GM18519 (cell line): ENCODE results near the gene CREB5.

Source experiments
- ATAC-seq: cut with Tn5 transposase; IDR thresholded peaks from one replicate; pipeline ENCODE4 v1.9.1; 2021; ENCODE audit warnings: mild to moderate bottlenecking, moderate library complexity; ENCODE audit not compliant: unreplicated experiment, low FRiP score

CREB5 gene

DNA sequence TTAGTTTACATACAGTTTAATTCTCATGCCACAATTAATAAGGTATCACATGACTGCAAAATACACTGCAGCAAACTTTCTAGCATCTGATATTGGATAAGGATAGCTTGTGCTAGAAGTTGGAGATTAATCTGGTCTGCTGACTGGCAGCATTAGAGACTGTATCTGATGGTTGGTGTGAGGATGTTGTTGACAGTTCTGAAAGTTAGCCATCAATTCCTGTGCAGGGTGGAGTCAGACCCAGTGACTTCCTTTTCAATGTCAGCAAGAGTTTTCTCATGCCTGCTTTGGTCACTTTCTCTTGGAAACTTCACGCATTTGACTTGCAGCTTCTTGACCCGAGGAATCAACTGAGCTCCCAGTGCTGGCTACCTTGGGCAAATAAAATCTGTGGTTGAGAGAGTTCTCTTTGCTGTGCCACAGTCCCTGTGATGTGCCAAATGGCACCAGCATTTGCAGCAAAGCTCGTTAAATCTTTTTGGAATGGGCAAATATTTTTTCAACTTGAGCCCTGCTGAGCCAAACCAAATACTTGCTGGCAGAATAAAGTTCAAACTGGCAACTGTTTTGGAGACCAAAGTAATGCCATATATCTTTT is 312.8 kb downstream of the CREB5 start:
- ATAC-seq, result no peak

DNA sequence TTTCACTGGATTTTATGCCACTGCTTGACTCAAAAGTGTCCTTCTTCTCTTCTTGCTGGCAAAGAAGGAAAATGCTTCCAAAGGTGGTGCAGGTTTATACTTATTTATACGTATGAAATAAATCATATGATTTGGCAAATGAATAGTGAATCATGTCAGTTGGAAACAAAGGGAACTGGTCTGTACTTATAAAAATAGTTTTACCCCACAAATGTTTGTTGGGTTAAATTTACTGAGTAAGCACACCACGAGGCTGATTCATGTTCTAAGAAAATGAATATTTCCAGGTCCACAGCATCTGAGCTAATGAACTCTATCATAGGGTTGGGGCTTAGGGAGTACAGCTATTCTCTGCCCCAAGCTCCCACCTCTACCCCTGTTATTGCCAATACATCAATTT is 313.6 kb downstream of the CREB5 start:
- ATAC-seq, result no peak

DNA sequence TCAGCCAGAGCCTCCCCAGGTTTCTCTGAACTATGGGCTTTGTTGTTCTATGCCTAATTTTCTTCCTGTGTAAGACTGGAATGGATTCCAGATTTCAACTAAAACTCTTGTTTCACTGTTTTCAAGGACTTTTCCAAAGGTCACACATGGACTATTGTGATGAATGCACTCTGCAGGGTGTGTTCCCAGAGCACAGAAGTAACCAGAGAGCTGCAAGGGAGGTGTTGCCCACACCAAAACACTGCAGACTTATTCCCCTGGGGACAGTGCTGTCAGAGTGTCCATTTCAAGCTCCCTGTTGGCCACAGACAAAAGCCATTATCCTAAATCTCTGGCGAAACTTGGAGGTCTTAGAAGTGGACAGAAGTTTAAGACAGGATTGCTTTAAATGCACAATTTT is 314.2 kb downstream of the CREB5 start:
- ATAC-seq, result no peak

DNA sequence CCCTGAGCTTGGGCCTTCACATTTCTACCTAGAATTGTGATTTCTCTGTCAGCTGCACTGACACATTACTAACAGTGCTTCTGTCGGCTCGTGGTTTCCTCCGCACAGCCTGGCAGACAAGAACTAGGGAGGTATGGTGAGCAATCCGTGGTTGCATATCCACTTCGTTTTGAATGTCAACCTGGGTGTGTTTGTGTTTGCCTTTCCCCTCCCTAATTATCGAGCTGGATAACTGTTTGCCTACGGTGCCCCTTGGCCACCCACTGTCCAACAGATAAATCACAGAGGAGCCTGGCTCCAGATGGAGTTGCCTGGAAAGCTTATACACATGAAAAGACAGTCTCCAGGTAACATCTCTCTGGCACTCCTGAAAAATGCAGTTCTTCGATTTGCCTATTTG is 317.0 kb downstream of the CREB5 start:
- no peak for ATAC-seq

DNA sequence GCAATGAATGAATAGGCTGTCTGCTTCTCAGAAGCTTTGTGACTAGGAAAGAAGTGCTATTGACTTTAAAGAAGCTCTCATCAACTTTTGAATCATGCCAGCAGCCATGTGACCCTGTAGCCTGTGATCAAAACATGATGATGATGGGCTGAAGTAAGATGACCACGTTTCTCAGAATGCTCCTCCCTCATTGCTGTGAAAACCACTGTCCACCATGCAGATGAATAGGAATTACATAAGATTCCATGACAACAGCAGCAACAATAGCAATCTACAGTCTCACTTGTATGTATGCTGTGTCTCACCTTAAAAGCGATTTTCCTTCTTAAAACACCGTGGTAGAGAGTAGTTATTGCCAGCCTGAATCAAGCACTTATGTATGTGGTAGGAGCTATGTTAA is 317.4 kb downstream of the CREB5 start:
- no peak for ATAC-seq

DNA sequence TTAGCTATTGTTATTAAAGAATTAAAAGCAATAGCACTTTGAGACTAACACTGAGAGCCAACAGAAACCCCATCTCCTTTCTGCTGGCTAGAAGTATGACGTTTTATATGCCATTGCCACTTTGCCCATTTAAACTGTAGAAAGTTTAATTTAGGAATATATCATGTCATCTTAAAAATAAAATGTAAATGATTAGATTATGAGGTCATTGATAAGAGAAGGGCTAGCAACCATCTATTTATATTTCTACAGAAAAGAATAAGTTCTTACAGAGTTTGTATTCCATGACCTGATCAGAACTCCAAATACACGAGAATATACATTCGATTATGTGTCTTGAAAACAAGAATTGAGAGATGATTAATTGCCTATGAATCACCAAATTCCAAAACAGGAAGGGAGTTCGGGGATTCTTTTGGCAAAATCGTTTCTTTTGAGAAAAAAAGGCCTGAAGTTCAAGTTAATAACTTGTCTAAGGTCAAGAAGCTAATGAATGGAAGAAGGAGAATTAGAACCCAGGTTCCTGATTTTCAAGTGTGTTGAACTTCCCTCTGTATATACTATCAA is 318.9 kb downstream of the CREB5 start:
- ATAC-seq, result no peak

DNA sequence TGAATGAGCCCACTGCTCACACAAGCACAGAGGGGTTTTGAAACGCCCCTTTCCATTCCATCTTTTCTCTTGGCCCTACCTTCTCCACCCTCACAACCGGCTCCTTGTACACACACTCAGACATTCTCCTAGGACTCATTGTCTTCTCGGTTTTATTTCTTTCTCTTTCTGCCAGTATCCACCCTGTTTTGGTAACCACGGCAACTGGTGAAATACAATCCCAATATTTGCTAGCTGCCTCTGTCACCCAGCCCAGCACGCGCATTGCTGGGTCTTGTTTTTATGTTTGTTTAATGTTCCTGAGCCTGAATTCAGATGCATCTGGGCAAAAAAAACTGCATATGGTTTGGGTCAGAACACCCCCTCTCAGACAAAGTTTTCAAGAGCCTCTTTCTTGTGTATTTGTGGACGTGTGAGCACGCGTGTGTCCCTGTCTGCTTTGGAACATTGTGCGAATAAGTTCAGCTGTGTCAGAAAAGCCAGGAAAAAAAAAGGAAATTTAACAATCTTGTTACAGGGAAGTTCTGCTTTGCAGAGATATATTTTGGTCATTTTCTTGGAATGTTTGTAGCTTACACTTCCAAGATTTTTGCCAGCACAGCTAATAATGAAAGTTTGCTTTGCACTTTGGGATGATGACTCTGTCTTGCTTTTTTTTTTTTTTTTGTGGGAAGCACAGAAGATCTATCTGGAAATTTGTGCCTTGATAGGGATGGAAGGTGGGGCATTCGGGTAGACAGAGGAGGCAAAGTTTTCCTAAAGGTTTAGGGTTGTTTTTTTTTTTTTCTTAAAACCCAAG is 320.0 kb downstream of the CREB5 start:
- ATAC-seq, result no peak

DNA sequence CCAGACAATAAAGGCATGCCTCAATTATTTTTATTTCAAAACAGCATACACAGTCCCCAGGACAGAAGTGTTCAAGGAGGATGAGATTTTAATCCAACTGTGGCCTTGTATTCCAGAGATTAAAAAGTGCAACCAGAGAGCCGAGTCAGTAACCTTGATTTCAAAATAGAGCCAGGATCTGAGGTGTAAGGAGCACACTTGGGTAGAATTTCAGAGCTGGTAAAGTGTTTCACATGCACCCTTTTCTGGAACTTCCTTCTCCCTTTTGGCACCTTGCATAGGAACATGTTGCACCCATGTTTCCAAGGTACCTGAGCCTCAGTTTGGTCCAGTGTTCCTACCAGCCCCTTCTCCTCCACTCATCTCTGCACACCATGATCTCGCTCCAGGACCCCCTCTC is 320.7 kb downstream of the CREB5 start:
- no peak for ATAC-seq

DNA sequence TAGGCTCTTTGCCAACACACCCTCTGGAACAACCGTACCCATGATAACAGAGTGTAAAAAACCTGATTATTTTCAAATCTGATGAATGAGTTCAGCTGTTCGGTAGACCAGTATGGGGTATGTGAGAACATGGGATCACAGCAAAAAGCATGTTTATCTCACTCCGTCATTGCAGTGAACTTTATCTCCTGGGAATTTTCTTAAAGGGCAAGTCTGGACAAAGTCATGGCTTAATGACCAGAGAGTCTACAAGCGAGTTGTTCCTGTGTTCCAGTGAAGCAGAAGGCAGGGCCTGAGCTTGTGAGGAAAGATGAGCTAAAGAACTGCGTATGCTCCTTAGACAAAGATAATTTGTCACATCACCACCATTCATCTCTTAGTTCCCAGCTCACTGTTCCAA is 326.1 kb downstream of the CREB5 start:
- ATAC-seq, result no peak

DNA sequence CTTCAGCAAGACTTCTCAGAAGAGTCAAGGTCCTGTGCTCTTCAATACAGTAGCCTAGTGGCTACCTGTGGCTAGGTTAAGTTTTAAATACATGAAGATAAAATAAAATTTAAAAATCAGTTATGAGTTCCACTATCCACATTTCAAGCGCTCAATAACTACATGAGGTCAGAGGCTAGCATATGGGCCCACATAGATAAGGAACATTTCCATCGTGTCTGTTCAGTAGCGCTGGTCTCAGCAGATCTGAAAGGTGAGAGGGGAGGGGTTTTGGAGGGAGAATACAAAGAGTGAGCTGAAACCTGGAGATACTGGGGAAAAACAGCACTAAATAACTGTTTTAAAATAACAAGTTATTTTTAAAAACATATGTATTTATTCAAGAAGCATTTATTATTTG is 326.8 kb downstream of the CREB5 start:
- ATAC-seq, result no peak

DNA sequence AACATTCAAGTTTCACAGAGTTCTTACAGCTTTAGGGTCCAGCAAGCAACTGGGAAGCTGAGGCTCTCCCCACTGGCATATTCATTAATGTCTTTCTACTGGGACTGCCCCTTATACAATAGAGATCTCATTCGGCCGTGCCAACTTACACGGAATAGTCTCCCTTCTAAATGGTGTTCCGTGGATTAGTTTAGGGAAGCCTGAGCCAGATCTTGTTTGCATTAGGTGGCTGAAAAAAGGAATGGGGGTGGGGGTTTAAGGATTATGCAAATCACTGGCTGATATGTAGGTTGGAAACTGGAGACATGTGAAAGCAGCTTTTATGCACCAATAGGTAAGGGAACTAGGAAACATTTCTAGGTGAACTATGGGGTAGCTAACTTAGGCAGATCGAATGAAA is 327.5 kb downstream of the CREB5 start:
- ATAC-seq, result no peak

DNA sequence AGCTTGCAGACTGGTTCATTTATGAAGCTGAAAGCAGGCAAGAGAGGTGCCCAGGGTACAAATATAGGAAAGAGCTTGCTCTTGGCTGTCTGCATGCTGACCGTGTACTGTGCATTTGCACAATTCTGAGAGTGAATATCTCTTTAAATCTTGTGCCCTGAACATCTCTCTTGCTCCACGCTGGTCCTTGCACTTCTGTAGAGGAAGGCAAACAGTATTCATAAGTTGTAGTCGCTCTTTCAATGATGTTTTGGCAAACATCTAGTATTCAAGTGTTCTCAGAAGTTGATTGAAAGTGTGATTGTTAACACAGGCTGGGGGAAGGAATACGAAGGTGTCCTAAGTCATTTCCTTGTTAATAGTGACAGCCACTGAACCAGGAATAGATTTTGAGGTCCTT is 332.6 kb downstream of the CREB5 start:
- ATAC-seq, result no peak

DNA sequence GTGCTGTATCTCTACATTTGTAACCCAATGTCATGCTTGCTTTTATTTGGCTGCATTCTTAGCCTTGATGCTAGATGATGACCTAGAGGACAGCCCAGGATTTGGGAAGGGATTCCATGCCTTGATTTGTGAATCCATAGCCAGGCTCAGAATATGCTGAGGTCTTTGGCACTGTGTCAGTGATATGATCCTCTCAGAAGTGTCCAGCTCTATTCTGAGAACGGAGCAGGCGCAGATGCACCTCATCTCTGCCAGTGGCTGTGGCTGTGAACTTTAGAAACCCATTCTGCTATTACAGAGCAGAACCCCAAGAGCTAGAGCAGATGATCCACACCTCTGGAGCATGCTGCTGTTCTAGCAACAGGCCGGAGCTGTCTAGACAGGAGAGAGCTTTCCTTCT is 333.0 kb downstream of the CREB5 start:
- ATAC-seq, result no peak

DNA sequence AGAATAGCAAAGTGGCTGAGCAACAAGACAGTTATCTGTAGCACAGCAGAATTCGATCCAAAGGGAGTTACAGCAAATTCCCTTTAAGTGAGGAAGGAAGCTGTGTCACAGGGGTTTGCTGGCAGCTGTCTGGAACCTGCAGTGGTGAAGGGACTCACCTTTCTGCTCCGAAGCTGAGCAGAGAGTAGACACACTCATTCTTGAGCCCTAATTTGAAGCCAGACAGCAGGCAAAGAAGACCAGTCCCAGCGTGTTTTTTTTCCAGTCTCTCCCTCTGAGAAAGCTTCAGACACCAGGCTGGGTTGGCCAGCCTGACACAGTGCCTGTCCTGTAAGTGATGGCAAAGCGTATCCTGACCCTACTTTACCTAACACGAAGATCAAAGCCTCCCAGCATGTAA is 335.1 kb downstream of the CREB5 start:
- ATAC-seq, result no peak

DNA sequence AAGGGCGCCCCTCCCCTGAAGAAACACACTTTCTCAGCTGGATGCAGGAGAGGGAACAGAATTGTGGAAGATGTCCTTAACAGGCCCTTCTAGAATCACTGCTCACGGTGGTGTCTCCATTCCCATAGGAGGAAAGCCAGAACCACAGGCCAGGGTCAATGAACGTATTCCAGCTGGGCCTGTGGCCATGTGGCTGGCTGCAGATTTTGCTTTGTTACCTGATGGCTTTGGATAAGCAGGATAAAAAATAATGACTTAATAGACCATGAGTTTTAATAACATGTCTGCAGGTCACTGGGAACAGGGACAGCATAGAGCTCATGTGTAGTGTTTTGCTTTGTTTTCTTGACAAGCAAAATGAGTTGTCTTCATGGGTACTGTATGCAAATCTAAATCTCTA is 335.5 kb downstream of the CREB5 start:
- no peak for ATAC-seq

DNA sequence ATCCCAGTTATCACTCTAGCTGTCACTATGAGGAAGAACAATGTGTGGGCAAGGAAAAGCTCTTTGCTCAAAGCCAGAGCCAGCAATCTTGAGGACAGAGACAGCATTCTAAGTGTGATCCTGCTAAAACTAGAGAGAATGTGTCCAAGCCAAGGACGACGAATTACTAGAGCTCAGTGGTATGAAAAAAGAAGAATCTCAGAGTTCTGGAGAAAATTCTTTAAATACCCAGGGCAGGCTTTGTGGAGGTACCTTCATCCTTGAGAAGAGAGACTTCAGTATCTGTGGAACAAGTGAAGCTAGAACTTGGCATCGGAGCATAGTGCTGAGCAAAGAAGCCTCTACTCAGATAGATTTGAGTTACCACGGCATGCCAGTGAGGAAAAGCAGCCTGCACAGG is 336.0 kb downstream of the CREB5 start:
- no peak for ATAC-seq

DNA sequence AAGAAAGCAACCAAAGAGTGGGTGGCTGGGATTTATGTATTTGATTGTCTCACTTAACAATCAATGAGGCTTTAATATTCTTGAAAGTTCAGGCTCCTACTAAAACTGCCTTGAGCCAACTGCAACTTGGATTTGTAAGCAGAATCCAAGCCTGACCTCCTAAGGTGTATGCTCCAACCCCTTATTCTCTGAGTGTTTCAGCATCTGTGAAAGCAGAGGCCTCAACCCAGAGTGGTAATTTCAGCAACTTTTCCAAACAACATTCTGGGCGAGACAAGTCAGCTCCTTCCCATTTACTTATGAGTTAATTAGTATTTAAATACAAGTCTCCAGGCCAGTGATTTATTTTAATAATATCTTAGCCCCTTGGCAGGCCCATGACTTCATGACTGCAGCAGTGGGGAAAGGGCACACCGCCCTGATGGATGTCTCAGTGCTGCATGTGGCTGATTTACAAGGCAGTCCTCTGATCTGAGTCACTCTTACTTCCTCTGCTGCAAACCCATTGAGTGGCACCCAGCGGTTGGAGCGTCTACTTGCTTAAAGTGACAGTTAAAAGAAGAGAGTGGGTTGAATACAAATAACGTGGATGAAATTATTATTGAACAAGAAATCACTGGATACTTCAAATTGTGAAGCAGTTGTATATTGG is 336.7 kb downstream of the CREB5 start:
- peak; percentile 92 for ATAC-seq

DNA sequence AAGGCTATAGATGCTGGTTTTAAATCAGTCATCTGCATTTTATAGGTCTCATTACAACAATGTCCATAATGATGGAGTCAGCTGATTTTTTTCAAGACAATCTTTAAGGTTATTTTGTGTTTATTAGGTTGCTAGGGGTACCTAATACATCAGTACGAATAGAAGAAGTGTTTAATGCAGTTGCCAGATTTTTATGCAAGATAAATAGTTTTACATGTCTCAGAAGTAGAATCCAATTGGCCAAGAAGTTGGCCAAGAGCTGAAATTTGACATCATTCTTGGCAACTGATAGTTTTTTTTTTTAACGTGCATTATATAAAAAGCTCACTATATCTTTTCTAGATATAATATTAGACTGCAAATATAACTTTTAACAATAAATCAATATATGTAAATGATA is 337.3 kb downstream of the CREB5 start:
- ATAC-seq, result no peak

DNA sequence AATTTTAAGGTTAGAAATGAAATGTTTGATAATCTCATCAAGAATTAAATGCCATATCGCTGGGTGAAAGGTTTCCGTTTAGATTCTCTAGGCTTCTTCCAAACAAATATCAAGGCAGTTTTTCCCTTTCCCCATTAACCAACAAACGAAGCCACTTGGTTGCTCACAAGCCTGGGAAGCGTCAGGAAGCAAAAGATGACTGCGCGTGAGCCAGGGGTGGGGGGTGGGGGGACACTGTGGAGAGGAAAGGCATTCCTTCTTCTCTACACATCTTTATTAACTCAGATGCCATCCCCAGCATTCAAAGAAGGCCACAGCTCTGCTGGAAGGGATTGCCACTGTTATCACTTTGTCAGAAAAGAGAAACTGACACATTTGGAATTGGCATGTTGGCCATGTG is 338.7 kb downstream of the CREB5 start:
- ATAC-seq, result no peak

DNA sequence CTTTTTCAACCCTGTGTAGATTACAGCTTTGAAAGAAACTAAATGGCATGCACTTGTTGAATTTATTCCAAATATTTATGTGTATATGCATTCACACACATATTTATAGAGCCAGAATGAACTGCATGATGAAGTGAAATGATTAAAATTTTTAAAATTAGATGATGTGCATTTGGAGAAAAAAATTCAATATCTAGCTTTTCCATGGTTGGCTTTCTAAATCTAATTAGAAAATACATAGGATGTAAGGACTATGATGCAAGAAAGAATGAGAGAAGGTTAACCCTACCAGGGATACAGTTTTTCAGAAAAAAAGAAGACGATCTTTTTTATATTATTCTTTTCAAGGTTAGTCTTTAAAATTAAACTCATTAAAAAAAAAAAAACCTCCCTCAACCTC is 341.3 kb downstream of the CREB5 start:
- ATAC-seq, result no peak

DNA sequence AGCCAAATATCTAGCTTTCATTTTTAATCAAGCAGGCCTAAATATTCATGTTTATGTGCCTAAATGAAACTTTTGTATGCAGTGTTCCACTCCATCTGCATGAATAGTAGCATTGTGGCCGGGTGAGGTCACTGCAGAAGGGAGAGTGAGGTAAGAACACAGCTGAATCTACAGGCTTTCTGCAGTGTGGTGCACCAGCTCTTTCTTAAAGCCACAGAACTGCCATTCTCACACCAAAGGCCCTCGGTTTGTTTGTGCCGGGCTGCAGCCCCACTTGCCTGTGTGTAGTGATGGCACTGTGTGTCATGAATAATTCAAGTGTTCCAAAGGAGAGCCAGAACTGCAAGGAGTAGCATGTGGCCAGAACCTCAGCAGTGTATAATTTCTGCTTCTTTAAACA is 341.7 kb downstream of the CREB5 start:
- ATAC-seq, result no peak

DNA sequence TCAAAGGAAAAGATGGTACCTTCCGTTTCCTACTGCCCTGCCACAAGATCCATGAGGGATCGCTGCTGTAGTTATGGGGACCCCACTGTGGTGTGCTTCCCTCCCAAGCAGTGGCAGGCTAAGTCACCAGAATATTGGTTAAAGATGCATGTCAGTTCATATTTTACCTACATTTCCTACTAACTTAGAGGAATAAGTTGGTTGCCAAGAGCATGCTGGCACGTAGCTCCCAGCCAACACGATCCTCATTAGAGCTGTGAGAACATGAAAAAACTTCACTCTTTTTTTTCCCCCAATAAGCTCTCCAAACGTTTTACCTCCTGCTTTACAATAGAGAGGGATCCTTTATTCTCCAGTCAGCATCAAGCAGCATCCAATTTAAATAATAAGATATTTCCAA is 342.1 kb downstream of the CREB5 start:
- no peak for ATAC-seq
